ENCODE measurements around the gene PDE6A.

PDE6A gene

DNA sequence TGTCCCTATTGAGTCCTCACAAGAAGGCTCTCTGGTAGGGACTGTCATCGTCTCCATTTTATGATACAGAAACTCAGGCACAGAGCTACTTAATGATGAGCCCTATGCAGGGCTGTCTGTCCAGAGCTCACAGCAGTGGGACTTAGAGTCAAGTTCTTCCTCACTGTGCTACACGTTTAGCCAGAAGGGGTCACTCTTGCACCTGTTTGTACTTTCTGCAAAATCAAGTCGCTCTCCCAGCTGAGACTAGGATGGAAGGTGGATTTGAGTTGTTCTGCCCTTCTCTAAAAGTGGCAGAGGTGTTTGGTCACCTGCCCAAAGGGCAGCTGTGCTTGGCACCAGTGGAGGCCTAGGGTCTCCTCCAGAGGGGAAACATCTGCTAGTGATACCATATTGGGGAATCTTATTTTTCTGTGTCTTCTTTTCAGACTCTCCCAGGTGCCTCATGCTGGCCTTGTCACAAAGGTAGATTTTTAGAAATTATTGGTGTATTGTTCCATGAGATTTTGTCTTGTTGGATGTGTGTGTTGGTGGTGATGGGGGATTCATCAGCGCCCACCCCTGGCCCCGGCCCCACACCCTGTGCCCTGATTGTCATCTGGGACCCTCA, 110.2 kb downstream of the PDE6A start:
- peak; percentile 43 to 67 for DNase-seq

DNA sequence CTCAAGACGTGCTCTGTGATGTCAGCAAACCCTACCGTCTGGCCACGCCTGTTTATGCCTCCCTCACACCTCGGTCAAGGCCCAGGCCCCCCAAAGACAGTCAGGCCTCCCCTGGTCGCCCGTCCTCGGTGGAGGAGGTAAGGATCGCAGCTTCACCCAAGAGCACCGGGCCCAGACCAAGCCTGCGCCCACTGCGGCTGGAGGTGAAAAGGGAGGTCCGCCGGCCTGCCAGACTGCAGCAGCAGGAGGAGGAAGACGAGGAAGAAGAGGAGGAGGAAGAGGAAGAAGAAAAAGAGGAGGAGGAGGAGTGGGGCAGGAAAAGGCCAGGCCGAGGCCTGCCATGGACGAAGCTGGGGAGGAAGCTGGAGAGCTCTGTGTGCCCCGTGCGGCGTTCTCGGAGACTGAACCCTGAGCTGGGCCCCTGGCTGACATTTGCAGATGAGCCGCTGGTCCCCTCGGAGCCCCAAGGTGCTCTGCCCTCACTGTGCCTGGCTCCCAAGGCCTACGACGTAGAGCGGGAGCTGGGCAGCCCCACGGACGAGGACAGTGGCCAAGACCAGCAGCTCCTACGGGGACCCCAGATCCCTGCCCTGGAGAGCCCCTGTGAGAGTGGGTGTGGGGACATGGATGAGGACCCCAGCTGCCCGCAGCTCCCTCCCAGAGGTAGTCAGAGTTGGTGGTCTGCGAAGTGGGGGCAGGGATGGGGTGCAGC, 111.3 kb downstream of the PDE6A start:
- no peak for DNase-seq

DNA sequence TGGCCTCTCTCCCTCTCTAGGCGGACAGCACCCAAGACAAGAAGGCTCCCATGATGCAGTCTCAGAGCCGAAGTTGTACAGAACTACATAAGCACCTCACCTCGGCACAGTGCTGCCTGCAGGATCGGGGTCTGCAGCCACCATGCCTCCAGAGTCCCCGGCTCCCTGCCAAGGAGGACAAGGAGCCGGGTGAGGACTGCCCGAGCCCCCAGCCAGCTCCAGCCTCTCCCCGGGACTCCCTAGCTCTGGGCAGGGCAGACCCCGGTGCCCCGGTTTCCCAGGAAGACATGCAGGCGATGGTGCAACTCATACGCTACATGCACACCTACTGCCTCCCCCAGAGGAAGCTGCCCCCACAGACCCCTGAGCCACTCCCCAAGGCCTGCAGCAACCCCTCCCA, 112.0 kb downstream of the PDE6A start:
- DNase-seq: no peak

DNA sequence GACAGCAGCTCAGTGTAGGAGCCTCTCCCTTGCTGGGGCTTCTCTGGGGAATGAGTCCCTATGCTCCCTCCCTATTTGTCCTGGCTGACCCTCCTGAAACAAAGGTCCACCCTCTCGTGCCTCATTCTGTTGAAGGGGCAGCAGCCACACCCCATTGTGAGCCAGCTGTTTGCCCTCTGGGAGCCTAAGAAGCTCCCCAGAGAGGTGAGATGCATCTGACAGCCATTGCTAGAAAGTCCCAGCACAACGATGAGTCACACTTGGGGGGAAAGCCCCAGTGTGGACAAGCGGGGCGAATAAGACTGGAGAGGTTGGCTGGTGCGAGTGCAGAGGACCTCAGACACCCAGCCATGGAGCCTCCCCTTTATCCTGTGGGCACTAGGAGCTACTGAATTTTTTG, 113.1 kb downstream of the PDE6A start:
- DNase-seq: no peak

DNA sequence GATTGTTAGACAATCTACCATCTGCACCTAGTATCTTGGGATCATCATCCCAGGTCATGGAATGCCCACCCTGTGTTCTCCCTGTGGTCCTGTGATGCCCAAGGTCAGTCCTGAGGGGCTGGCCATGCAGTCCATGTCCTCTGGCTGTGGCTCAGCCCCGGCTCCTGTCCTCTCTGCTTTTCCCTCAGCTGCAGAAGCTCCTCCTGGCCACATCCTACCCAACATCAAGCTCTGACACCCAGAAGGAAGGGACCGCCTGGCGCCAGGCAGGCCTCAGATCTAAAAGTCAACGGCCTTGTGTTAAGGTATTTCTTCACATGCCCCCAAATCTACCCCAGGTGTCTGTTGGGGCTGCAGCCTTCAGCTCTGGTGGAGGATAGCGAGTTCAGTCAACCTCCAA, 114.0 kb downstream of the PDE6A start:
- no peak for DNase-seq

DNA sequence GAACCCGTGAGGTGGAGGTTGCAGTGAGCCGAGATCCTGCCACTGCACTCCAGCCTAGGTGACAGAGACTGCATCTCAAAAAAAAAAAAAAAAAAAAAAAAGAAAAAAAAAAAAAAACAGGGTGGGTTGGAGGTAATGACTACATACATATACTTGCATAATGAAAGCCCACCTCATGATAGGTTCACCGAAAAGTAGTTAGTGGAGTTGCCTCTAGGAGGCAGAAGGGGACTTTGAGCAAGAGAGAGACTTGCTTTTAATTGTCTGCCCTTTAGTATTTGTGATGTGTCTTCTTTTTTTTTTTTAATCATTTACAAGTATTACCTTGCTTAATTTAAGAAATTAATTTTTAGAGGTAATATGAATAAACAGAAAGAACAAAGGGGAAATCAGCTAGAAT, 114.6 kb downstream of the PDE6A start:
- DNase-seq: no peak

DNA sequence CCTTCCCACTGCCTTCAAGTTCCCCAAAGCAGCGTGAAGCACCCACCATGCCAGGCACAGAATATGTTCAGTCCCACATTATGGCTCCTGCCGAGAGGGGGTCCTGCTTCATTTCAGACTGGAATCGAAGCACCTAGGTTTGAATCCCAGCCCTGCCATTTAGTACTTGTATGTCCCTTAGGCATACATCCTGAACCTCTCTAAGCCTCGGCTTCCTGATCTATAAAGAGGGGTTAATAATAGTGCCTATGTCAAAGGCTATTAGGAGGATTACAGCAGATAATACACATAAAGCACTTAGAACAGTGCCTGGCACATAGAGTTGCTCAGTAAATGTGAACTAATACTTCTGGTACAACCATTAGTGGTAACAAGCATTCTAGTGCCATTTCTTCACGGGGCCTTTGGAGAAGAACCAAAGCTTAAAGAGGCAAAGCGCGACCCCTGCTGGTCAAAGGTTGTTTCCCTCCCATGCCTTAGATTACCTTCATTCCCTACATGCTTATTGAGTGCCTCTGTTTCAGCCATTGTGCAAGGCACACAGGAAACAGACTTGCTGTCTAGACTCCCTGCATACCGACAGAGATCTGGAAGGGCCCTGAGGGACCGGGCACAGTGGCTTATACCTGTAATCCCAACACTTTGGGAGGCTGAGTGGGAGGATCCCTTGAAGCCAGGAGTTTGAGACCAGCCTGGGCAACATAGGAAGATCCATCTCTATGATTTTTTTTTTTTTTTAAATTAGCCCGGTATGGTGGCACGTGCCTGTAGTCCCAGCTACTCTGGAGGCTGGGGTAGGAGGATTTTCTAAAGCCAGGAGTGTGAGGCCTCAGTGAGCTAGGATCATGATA, 116.2 kb downstream of the PDE6A start:
- peak; percentile 72 to 78 for DNase-seq

DNA sequence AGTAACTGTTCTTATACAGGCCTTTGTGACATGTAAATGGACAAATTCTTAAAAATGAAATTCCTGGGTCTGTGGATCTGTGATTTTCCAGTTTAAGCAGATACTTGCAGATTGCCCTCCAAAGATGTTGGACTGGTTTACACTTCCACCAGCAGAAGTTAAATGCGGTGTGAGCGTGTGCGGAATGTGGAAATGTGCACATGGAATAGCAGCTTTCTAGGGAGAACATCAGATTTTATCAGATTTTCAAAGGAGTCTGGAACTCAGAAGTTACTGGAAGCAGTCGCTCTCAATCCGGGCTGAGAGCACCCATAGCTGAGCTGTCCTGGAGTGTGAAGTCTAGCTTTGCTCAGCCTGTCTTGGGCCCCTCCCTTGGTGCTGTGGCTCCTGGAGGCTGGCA, 117.0 kb downstream of the PDE6A start:
- DNase-seq: no peak

DNA sequence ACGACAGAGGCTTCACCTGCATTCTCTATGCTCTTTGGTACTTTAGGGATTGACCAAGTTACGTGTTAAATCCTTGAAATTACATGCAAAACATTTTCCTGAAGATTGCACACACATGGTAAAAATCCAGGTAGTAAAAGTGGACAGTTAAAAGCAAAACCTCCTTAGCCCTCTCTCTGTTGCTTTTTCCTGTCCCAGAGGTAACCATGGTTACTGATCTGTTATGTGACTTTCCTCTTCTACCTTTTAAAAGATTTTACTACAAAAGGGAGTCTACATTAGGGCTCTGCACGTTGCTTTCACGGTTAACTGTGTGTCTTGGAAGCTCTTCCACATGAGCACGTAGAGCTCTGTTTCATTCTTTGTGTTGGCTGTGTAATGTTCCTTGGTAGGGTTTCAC, 117.5 kb downstream of the PDE6A start:
- DNase-seq: no peak

DNA sequence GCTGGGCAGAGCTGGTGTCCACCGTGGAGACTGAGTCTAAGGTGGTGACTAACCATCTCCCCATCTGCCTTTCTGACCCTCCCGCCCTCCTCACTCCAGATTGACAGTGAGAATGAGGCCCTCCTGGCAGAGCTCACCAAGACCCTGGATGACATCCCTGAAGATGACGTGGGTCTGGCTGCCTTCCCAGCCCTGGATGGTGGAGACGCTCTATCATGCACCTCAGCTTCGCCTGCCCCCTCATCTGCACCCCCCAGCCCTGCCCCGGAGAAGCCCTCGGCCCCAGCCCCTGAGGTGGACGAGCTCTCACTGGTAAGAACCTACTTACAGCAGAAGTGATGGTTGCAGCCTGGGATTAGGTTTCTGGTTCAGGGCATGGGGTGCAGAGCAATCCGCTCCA, 118.0 kb downstream of the PDE6A start:
- DNase-seq: no peak

DNA sequence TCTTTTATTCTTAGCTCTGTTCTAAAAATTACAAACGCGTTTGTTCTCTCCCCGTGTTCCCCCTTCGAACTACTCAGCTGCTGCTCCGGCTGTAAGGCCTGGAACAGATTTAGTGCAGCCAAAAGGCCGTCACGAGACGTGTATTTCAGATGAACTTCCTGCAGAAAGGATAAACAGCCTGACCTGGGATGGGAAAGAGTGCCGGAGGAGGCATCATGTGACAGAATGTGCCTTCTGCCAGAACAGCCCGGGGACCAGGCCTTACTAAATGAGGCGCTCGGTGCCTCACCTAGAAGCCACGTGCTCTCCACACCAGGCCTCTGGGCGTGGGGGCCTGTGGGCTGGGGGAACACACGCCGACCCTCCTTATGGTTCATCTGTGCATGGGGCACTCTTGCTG, 119.7 kb downstream of the PDE6A start:
- no peak for DNase-seq

DNA sequence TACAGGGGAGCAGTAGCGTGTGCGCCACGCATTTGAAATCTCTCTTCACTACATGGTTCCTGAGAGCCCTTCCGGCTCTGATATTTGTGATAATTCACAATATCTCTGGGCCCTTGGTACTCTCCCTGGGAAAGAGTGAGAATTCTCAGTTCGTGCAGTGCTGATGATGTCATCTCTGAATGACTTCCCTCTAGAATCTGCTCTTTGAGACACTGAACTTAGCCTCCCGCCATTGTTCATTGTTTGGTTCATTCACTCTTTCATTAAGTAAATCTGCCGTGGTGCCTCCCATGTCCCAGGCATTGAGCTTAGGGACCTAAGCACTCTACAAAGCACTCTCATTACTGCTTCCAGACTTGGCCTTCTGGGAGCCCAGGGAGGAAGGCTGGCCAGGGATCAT, 120.5 kb downstream of the PDE6A start:
- no peak for DNase-seq

DNA sequence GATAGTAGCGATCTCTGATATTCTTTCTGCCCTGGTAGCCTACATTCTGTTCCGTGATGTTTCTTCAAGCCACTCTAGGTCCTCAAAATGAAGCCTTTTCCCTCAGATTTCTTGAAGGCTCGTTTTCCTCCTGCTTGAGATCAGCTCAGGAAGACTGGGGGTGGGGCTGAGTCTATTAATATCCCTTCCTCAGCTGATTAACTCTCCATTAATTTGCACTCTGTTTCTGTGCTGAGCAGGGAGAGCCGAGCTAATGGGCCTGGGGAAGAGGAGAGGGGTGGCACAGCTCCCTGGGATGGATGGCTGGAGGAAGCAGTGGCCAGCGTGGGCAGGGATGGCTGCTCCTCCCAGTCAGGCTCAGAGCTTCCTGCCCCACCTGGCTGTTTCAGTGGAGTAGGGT, 121.2 kb downstream of the PDE6A start:
- no peak for DNase-seq

DNA sequence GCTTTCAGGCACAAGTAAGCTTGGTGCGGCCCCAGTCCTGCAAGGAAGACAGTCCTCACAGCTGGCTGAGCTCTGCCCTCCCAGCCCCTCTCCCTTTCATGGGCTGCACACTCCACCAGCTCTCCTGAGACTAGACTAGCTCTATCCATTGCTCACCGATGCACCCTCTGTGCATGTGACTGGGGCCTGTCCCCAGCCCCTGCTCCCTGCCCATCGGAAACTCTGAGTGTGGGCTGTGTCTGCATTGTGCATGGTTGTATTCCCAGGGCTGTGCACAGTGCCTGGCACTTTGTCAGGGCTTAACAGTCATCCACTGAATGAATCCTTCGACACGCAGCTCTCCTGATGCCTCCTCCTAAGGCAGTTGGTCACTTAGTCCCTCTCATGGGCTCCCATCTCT, 122.3 kb downstream of the PDE6A start:
- no peak for DNase-seq

DNA sequence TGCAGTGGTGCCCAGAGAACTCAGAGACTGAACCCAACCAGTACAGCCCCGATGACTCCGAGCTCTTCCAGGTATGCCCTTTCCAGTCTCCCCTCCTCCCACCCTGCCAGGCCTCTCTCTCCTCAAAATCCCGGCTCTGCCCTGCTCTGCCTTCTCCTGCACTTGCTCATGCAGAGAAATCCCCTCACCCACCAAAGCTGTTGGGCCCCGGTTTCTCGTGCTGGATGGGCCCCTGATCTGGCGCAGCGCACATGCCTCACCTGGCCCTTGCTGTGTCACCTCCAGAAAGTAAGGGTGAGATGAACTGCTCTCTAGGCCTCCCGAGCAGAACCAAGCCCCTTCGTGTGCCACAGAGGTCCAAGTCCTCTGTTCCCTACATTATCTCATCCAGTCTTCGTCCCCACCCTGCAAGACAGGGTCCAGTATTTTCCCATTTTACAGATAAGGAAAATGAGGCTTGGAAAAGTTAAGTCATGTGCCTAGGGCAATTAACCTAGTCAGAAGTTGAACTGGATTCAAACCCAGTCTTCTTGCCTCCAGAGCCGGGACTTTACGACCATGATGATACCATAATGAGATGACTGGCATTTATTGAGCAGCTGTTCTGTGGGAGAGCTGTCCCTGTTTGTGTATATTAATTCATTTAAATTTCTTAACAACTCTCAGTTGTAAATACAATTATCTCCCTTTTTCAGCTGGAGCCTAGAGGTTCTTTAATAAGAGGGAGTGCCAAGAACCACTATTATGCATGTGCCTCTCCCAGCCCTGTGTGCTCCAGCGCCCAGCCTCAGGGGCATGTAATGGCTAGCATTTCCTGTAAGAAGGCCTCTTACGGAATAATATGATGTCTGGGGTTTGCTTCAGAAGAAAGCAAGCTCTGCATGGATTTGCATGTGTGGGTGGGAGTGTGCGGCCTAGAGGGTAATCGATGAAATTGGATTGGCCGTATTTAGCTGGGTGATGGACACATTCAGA, 123.8 kb downstream of the PDE6A start:
- DNase-seq: no peak

DNA sequence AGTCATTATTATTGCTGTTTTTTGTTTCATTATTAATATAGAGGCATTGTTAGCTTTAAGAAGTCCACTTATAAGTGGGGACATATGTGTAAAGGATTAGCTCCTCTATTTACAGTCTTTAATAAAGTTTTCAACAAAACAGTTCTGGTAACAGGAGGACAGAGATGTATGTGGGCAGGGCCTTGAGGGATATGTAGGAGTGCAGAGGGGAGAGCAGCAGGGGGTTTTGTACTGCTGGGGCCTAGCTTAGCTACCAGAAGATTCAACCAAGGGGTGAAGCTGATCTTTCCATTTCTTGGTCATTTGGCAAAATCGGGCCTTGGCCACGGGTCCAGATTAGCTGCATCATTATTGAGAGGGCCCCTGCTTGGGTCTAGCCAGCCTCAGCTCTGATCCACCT, 124.6 kb downstream of the PDE6A start:
- DNase-seq: no peak

DNA sequence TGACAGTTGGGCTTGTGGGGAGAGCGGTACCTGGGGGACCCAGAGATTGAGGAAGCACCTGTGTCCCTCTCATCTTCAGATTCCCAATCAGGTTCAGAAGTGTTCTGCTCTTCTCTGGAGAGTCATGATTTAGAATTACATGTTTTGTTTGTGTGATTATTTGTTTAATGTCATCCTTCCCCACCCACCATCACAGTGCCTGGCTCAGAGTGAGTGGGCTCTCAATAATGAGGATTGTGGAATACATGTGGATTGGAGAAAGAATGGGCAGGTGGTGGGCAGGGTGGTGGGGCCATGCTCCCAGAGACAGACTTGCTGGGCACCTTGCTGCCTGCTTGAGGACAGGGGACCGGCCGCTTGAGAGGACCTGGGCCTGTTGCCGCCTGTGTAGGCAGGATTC, 126.5 kb downstream of the PDE6A start:
- DNase-seq: no peak

DNA sequence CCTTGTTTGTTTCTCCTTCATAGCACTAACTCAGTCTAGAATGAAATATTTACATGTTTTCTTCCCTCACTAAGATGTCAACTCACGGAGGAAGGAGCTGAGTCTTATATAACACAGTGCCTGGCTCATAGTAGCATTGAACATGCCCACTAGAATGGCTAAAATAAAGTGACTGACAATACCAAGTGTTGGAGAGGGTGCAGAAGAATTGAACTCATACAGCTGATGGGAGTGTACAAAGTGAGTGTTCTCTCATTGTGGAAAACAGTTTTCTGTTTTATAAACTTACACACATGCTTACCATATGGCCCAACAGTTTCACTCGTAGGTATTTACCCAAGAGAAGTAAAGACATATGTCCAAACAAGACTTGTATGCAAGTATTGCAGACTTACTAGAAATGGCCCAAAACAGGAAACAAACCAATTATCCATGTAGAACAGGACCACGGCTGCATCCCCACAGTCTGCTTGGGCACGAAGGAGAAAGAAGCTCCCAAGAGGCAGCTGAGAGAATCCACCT, 127.0 kb downstream of the PDE6A start:
- DNase-seq: no peak

DNA sequence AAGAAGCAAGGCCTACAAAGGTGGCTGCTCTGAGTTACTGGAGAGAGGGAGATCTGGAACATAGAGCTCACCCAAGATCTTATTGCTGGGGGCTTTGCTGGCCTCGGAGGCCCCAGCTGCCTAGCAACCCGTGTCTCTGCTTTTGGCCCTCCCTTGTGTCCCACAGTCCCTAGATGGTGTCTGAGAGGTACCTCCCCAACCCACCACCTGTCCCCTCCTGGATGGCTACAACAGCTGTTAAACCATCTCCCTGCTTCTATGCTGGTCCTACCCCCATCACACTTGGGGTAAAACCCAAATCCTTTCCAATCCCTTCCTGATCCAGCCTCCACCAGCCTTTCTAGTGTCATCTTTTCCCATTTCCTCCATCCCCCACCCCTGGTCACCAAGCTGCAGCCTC, 127.9 kb downstream of the PDE6A start:
- DNase-seq: no peak

DNA sequence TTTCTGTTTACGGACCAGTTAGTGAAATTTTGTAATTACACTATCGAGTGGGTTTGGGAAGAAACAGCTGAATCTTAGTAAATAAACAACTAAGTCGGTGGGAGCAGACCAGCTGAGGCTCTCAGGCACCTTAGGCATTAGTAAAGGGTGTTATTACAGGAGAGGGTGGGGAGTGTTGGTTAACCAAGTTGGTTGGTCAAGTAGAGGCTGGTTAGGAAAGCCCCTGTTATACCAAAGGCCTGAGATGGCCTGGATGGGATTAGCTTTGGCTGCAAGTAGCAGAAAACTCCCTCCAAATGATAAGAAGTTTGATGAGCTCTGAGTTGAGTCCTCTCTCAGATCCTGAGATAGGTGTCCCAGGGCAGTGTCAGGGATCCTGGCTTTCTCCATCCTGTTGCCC, 133.1 kb downstream of the PDE6A start:
- DNase-seq: no peak

DNA sequence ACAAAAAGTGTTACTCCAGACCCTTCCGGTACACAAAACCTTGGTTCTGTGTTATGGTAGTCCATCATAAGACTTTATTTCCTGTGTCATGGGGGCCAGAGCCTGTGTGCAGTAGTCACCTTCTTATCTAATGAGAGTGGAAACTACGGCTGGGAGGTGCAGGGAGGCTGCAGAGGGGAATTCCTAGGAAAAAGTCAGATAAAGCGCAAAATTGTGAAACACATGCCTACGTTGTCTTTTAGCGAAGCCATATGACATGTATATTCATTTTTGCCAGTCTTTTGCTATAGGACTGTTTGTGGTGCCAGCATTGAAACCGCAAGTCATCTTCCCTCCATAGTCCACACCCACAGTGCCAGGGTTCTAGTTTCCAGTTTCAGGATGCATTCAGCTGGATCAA, 133.7 kb downstream of the PDE6A start:
- no peak for DNase-seq

DNA sequence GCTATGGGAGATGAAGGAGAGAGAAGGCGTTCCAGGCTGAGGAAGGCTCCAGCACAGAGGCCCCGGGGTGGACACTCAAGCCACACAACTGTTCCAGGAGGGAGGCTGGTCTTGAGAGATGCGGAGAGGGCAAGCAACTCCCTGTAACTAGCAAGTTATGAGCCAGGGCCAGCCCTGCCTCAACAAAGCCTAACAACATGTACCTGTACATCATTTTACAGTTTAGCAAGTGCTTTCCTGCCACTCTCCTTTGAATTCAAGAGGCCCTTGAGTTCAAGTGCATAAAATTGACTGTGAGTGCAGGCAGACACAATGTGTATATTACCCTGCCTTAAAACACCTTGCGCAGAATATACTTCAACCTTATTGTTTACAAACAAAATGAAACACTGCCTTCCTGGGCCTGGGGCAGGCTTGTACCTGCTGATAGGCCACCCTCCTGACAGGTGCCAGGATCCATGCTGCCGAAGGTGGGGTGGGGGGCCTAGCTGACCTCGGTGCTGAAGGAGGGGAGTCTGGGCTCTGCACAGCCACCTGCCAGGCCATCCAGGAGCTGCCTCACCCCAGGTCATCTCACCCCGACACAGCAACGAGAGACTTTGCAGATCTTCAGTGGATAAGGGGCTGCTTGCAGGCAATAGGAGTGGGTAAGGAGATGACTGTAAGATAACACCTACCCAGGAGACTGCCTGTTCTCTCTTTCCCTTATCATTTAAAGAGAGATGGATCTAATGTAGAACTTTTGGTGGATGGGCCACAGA, 134.5 kb downstream of the PDE6A start:
- DNase-seq: no peak

Measured in CD4-positive, alpha-beta T cell treated with Interferon alpha-2 for 1 hour (primary cell).